ENCODE measurements around the gene TFDP2.

- no peak for TF ChIP-seq CTCF (IDR thresholded peaks at IDR 0.05)
- TF ChIP-seq EZH2 (IDR thresholded peaks at IDR 0.05; ENCODE audit: borderline replicate concordance, insufficient read depth, low read depth, low read length, poor library complexity, severe bottlenecking): no peak
Observed at GRCh38 chr3:141965471-141965870, 183.9 kb downstream of the TFDP2 start.
